Upper lobe of left lung (tissue), 6 donors: Measurements from ENCODE around the gene TBC1D19. TPM values are rescaled to one million over a fixed set of nuclear protein-coding genes. Genes with fewer than 3 reads are reported as not detected.

Experiments used
- ATAC-seq, 2 donors: fragments of 200-7000 bp; cut with Tn5 transposase; one replicate each; pipeline ENCODE4 v1.9.1; 2022; ENCODE audit warnings: mild to moderate bottlenecking in 2 of 2, moderate library complexity in 2 of 2; ENCODE audit not compliant: low FRiP score in 2 of 2
- DNase-seq, 2 donors: peaks; one replicate each; pipeline ENCODE4 v3.0.0-alpha.2; 2019 to 2020
- H3K27ac ChIP-seq, 4 donors: fragments of 200-600 bp; sonication (generic); one replicate each; pipeline ENCODE4 v1.5.1; 2016 to 2019
- H3K27me3 ChIP-seq, 4 donors: fragments of 200-600 bp; sonication (generic); one replicate each; pipeline ENCODE4 v1.5.1; 2017 to 2019
- H3K36me3 ChIP-seq, 4 donors: fragments of 200-600 bp; sonication (generic); one replicate each; pipeline ENCODE4 v1.5.1; 2016 to 2019
- H3K4me1 ChIP-seq, 4 donors: fragments of 200-600 bp; sonication (generic); one replicate each; pipeline ENCODE4 v1.5.1; 2018 to 2019
- H3K4me3 ChIP-seq, 4 donors: fragments of 200-600 bp; sonication (generic); one replicate each; pipeline ENCODE4 v1.5.1; 2017 to 2019; ENCODE audit warnings: mild to moderate bottlenecking in 2 of 4, moderate library complexity in 1 of 4
- H3K9me3 ChIP-seq, 4 donors: fragments of 200-600 bp; sonication (generic); one replicate each; pipeline ENCODE4 v1.5.1; 2018 to 2019
- EP300 ChIP-seq, 4 donors: sonication (generic); formaldehyde crosslinking; IDR thresholded peaks; one replicate each; pipeline ENCODE4 v1.5.1; 2017; ENCODE audit warnings: antibody characterized with exemption in 4 of 4, control low read depth in 2 of 4
- POLR2A ChIP-seq, 4 donors: fragments of 450-650 bp; IDR thresholded peaks; one replicate each; pipeline ENCODE4 v1.5.1; 2016 to 2017; ENCODE audit warnings: antibody characterized with exemption in 4 of 4, mild to moderate bottlenecking in 2 of 4
- POLR2AphosphoS5 ChIP-seq, 2 donors: sonication (generic); formaldehyde crosslinking; IDR thresholded peaks; one replicate each; pipeline ENCODE4 v1.5.1; 2017; ENCODE audit warnings: antibody characterized with exemption in 2 of 2
- WGBS, 2 donors: methylation state at CpG; one replicate each; pipeline ENCODE4 v1.1.5; 2017 to 2018; 5-methylcytosine and 5-hydroxymethylcytosine counted together
- total RNA-seq, 6 donors: library from RNA; depleted of rRNA in 4 of 6; stranded (reverse); fragments of >200 nt in 4 of 6; gene quantifications; one replicate each; pipeline versions ENCODE4 v1.1.0 to v1.2.1, GENCODE V29; 2016 to 2021
- TF ChIP-seq, protein P1 (sequence below), 6 experiments: fragments of 450-650 bp in 4 of 6; fragments of 200-600 bp in 2 of 6; sonication (generic) in 2 of 6; IDR thresholded peaks; one replicate each; pipeline ENCODE4 v1.5.1; 2016 to 2019; ENCODE audit warnings: antibody characterized with exemption in 6 of 6
- donor health status: DM: no; HTN: no; CAD: no; lungs with moderate emphysema.
- donor health status: DM: no; HTN: yes; CAD: no; lungs with severe emphysema.

The TBC1D19 gene
- total RNA-seq, 6 donors from 2014 or later, result 6.8 to 35.6 (median 11.8) TPM

GRCh38 chr4:26724534-26724933 is 140.7 kb downstream of the TBC1D19 start:
- no peak for DNase-seq
- Histone ChIP-seq H3K27me3 (no peaks in the 10 kb centered on the region), H3K4me3 (no peak overlapping the region), H3K4me1 (no peaks in the 10 kb centered on the region), H3K36me3 (peaks cover 0 to 8% (median 0%) of the 10 kb centered on the region in 4 donors), H3K9me3 (no peaks in the 10 kb centered on the region), H3K27ac (no peak overlapping the region)
- TF ChIP-seq POLR2A (IDR thresholded peaks at IDR 0.05), result no peak
- TF ChIP-seq POLR2AphosphoS5 (IDR thresholded peaks at IDR 0.05), result no peak
- TF ChIP-seq, protein P1, sequence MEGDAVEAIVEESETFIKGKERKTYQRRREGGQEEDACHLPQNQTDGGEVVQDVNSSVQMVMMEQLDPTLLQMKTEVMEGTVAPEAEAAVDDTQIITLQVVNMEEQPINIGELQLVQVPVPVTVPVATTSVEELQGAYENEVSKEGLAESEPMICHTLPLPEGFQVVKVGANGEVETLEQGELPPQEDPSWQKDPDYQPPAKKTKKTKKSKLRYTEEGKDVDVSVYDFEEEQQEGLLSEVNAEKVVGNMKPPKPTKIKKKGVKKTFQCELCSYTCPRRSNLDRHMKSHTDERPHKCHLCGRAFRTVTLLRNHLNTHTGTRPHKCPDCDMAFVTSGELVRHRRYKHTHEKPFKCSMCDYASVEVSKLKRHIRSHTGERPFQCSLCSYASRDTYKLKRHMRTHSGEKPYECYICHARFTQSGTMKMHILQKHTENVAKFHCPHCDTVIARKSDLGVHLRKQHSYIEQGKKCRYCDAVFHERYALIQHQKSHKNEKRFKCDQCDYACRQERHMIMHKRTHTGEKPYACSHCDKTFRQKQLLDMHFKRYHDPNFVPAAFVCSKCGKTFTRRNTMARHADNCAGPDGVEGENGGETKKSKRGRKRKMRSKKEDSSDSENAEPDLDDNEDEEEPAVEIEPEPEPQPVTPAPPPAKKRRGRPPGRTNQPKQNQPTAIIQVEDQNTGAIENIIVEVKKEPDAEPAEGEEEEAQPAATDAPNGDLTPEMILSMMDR (IDR thresholded peaks at IDR 0.05), result no peak
- TF ChIP-seq EP300 (IDR thresholded peaks at IDR 0.05), result no peak
- ATAC-seq, result no peak

DNA sequence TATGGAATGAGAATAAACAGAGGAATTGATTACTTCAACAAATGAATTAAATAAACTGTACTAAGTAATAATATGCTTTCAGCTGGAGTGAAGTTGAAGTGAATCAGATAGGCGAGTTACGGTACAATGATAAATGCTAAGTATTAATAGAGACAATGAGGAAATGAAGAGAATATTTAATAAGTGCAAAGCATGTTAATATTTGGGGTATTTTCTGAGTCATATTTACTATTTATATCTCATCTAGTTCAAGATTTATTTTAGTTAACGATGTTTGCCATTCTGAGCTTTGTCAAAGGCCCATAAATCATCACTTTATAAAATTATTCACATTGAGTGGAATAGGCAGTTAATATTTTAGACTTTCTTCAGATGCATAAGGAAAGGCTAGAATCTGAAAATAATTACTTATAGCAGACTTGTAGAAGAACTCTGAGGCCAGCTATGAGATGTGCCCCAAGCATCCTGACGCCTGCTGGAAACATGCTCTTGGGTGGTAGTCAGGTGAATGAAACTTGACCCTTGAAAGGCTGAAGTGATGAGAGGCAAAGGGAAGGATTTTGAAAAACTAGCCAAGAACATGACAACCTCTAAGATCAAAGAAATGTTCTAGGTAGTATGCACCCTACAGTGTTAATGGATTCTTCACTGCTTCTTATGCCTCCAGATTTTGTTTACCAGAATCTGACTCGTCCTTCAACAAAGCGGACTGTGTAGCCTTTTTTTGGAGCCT is 142.9 kb downstream of the TBC1D19 start:
- no peaks in the 10 kb centered on the region for H3K9me3 ChIP-seq
- DNase-seq, result no peak
- H3K4me1 ChIP-seq, result no peaks in the 10 kb centered on the region
- H3K36me3 ChIP-seq, result peaks cover 0 to 5% (median 0%) of the 10 kb centered on the region in 4 donors
- 87 to 89% methylated on average over 6 of the region's 6 CpGs for WGBS, 2 donors
- no peaks in the 10 kb centered on the region for H3K27me3 ChIP-seq
- H3K27ac ChIP-seq, result no peak overlapping the region
- no peak for ATAC-seq
- no peak overlapping the region for H3K4me3 ChIP-seq
- TF ChIP-seq POLR2A (IDR thresholded peaks at IDR 0.05) (no peak), EP300 (IDR thresholded peaks at IDR 0.05) (no peak), POLR2AphosphoS5 (IDR thresholded peaks at IDR 0.05) (no peak)
- TF ChIP-seq, protein P1 (IDR thresholded peaks at IDR 0.05), result no peak

GRCh38 chr4:26727844-26728243 is 144.0 kb downstream of the TBC1D19 start:
- Histone ChIP-seq H3K9me3 (no peaks in the 10 kb centered on the region), H3K36me3 (peaks cover 0 to 5% (median 0%) of the 10 kb centered on the region in 4 donors), H3K27ac (no peak overlapping the region), H3K4me3 (no peak overlapping the region), H3K27me3 (no peaks in the 10 kb centered on the region), H3K4me1 (no peaks in the 10 kb centered on the region)
- TF ChIP-seq EP300 (IDR thresholded peaks at IDR 0.05), result no peak
- TF ChIP-seq POLR2A (IDR thresholded peaks at IDR 0.05), result no peak
- TF ChIP-seq POLR2AphosphoS5 (IDR thresholded peaks at IDR 0.05), result no peak
- TF ChIP-seq, protein P1 (IDR thresholded peaks at IDR 0.05), result no peak
- no peak for DNase-seq
- ATAC-seq, result no peak

DNA sequence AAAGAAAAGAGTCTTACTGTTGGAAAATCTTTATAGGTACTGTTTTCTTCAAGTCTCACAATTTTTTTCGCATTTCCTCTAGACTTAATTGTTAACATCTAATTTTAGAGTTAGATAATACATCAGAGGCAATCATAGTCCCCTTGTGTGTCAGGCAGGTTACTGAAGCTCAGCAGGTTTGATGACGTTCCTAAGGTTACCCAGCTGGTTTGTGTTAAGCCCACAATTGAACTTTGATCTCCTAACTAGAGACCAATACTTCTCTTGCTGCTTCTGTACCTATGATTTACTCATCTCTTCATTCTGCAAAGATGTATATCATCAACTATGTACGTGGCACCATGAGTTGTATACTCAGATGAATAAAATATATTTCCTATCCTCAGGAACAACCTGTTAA is 145.1 kb downstream of the TBC1D19 start:
- 89 to 96% methylated on average over 3 of the region's 3 CpGs for WGBS, 2 donors
- H3K27ac ChIP-seq, result no peak overlapping the region
- no peak for DNase-seq
- ATAC-seq, result no peak
- no peak overlapping the region for H3K4me3 ChIP-seq
- no peaks in the 10 kb centered on the region for H3K27me3 ChIP-seq
- peaks cover 0 to 5% (median 0%) of the 10 kb centered on the region in 4 donors for H3K36me3 ChIP-seq
- TF ChIP-seq EP300 (IDR thresholded peaks at IDR 0.05) (no peak), POLR2AphosphoS5 (IDR thresholded peaks at IDR 0.05) (no peak), POLR2A (IDR thresholded peaks at IDR 0.05) (no peak)
- TF ChIP-seq, protein P1 (IDR thresholded peaks at IDR 0.05), result no peak
- no peaks in the 10 kb centered on the region for H3K4me1 ChIP-seq
- H3K9me3 ChIP-seq, result no peaks in the 10 kb centered on the region

DNA sequence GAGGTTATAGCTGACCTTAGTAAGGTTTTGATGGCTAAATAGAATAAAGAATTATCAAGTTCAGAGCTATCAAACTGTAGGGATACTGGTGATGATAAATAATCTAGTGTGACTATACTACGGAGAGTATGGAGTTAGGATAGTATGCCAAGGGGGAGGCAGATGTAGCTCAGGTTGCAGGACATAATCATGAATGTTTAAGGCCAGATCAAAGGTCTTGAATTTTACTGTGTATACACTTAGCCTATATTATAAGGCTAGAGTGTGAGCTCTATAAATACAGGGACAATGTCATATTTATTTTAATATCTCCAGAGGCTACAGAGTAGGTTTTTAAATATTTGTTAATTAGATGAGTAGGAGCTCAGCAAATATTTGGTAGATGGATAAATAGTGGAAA is 145.7 kb downstream of the TBC1D19 start:
- ATAC-seq (no peak), DNase-seq (no peak)
- 0% methylated on average over 1 of the region's 1 CpG for WGBS, 2 donors
- Histone ChIP-seq H3K4me1 (no peaks in the 10 kb centered on the region), H3K9me3 (no peaks in the 10 kb centered on the region), H3K27me3 (no peaks in the 10 kb centered on the region), H3K4me3 (no peak overlapping the region), H3K36me3 (peaks cover 0 to 5% (median 0%) of the 10 kb centered on the region in 4 donors), H3K27ac (no peak overlapping the region)
- no peak for TF ChIP-seq POLR2A (IDR thresholded peaks at IDR 0.05)
- TF ChIP-seq POLR2AphosphoS5 (IDR thresholded peaks at IDR 0.05), result no peak
- TF ChIP-seq, protein P1 (IDR thresholded peaks at IDR 0.05), result no peak
- no peak for TF ChIP-seq EP300 (IDR thresholded peaks at IDR 0.05)
